A549 (cell line): Measurements from ENCODE around the gene POU4F1. TPM values are rescaled to one million over a fixed set of nuclear protein-coding genes. Genes with fewer than 3 reads are reported as not detected.

Source experiments
- ATAC-seq, 2 experiments: fragments of 200-7000 bp in 1 of 2; fragments of >200 bp in 1 of 2; cut with Nextera tagmentation in 1 of 2; cut with Tn5 transposase in 1 of 2; 3 replicates each; pipeline versions ENCODE4 v1.8.0 to v1.9.1; 2018 to 2020; ENCODE audit warnings: mild to moderate bottlenecking in 1 of 2, moderate library complexity in 1 of 2
- CTCF ChIA-PET: fragments of 300-600 bp; sonication (Branson Sonifier 250); formaldehyde crosslinking; extraction: SDS; loops from one replicate; lab custom pipeline; 2021; ENCODE audit warnings: antibody characterized with exemption, inconsistent platforms; lab: Yijun Ruan, JAX
- POLR2A ChIA-PET: fragments of 350-600 bp; formaldehyde crosslinking; extraction: SDS; loops from one replicate; lab custom pipeline; 2021; ENCODE audit warnings: antibody characterized with exemption, inconsistent platforms; lab: Yijun Ruan, JAX
- DNase-seq, 2 experiments: peaks; one replicate each; pipeline versions ENCODE4 v3.0.0 to v3.0.0-alpha.2; 2011 to 2016; ENCODE audit warnings: low read depth in 1 of 2, low spot score in 1 of 2
- FAIRE-seq: peaks from 2 replicates; lab custom pipeline; 2011; peaks lifted over from hg19 to GRCh38; lab: Jason Lieb, UNC
- H3K27ac ChIP-seq, 2 experiments: fragments of >200 bp; sonication (Bioruptor Twin); formaldehyde crosslinking; 3 replicates each; pipeline ENCODE4 v1.5.1; 2016 to 2017
- H3K4me1 ChIP-seq: fragments of >200 bp; sonication (Bioruptor Twin); formaldehyde crosslinking; 3 replicates; pipeline ENCODE4 v1.6.1; 2016
- H3K4me2 ChIP-seq: fragments of >200 bp; sonication (Bioruptor Twin); formaldehyde crosslinking; 3 replicates; pipeline ENCODE4 v1.6.1; 2016
- H3K4me3 ChIP-seq: fragments of >200 bp; sonication (Bioruptor Twin); formaldehyde crosslinking; 3 replicates; pipeline ENCODE4 v1.5.1; 2016
- H3K9me3 ChIP-seq: fragments of >200 bp; sonication (Bioruptor Twin); formaldehyde crosslinking; 3 replicates; pipeline ENCODE4 v1.6.1; 2016
- ELK1 ChIP-seq: fragments of 150-350 bp; IDR thresholded peaks from 2 replicates; pipeline ENCODE4 v1.6.1; 2014; ENCODE audit warnings: low read depth, mild to moderate bottlenecking, low read length
- EP300 ChIP-seq, 2 experiments: fragments of >200 bp; sonication (Bioruptor Twin); formaldehyde crosslinking; IDR thresholded peaks; 2 replicates in 1 of 2; 3 replicates in 1 of 2; pipeline ENCODE4 v1.6.1; 2016 to 2017
- FOSB ChIP-seq: fragments of 250-450 bp; sonication (Bioruptor Pico); IDR thresholded peaks from 2 replicates; pipeline ENCODE4 v1.5.0; 2020; ENCODE audit warnings: mild to moderate bottlenecking, moderate library complexity
- FOXS1 ChIP-seq: fragments of 250-450 bp; sonication (Bioruptor Pico); IDR thresholded peaks from 2 replicates; pipeline ENCODE4 v1.5.0; 2020; ENCODE audit warnings: mild to moderate bottlenecking, moderate library complexity
- HEYL ChIP-seq: fragments of 250-450 bp; sonication (Bioruptor Pico); IDR thresholded peaks from 2 replicates; pipeline ENCODE4 v1.8.0; 2021; ENCODE audit warnings: mild to moderate bottlenecking, moderate library complexity
- KDM5A ChIP-seq: fragments of 200-600 bp; sonication (generic); IDR thresholded peaks from 2 replicates; pipeline ENCODE4 v1.6.1; 2016; ENCODE audit warnings: antibody characterized with exemption, mild to moderate bottlenecking
- MYC ChIP-seq: IDR thresholded peaks from 2 replicates; pipeline ENCODE4 v1.6.1; 2012; ENCODE audit warnings: mild to moderate bottlenecking, inconsistent platforms, low read length, improper control_type of control experiment, borderline replicate concordance
- NFE2L2 ChIP-seq: fragments of 150-350 bp; conservative IDR thresholded peaks from 2 replicates; pipeline ENCODE4 v1.6.1; 2014; ENCODE audit warnings: low read length
- NPAS2 ChIP-seq: fragments of 250-450 bp; sonication (Bioruptor Pico); IDR thresholded peaks from 2 replicates; pipeline ENCODE4 v1.8.0; 2022; ENCODE audit warnings: mild to moderate bottlenecking, moderate library complexity, borderline replicate concordance
- NR3C1 ChIP-seq: fragments of >200 bp; sonication (Bioruptor Twin); formaldehyde crosslinking; IDR thresholded peaks from 3 replicates; pipeline ENCODE4 v1.6.1; 2017
- POLR2AphosphoS2 ChIP-seq: conservative IDR thresholded peaks from 2 replicates; pipeline ENCODE4 v1.6.1; 2012; ENCODE audit warnings: low read length, improper control_type of control experiment, inconsistent platforms
- RCOR1 ChIP-seq: fragments of 150-350 bp; IDR thresholded peaks from 2 replicates; pipeline ENCODE4 v1.6.1; 2014; ENCODE audit warnings: antibody characterized with exemption, low read length, low read depth
- SREBF2 ChIP-seq: fragments of 450-650 bp; IDR thresholded peaks from 2 replicates; pipeline ENCODE4 v1.6.1; 2014; ENCODE audit warnings: mild to moderate bottlenecking, moderate library complexity
- USF2 ChIP-seq: fragments of 450-650 bp; IDR thresholded peaks from 2 replicates; pipeline ENCODE4 v1.6.1; 2014; ENCODE audit warnings: antibody characterized with exemption
- ZC3H11A ChIP-seq: fragments of 450-650 bp; IDR thresholded peaks from 2 replicates; pipeline ENCODE4 v1.6.1; 2014; ENCODE audit warnings: antibody characterized with exemption, mild to moderate bottlenecking
- ZSCAN20 ChIP-seq: fragments of 250-450 bp; sonication (Bioruptor Pico); IDR thresholded peaks from 2 replicates; pipeline ENCODE4 v1.8.0; 2022; ENCODE audit warnings: mild to moderate bottlenecking, moderate library complexity
- WGBS: methylation state at CpG from one replicate; pipeline ENCODE4 v1.1.6; 2017; ENCODE audit errors: missing lambda C conversion rate; 5-methylcytosine and 5-hydroxymethylcytosine counted together
- polyA plus RNA-seq, 4 experiments: library from polyadenylated mRNA; depleted of rRNA in 3 of 4; stranded (reverse); fragments of >200 nt; fragmentation: RNase III in 1 of 4; extraction: RNeasy Plus Mini Kit Qiagen cat#74134 plus additional on column Dnase treatment in 1 of 4; gene quantifications; 2 replicates in 3 of 4; 3 replicates in 1 of 4; pipeline ENCODE4 v1.2.3, GENCODE V29; 2011 to 2017
- TF ChIP-seq, protein P1 (sequence below): fragments of 250-450 bp; sonication (Bioruptor Pico); IDR thresholded peaks from 2 replicates; pipeline ENCODE4 v1.5.0; 2021; ENCODE audit warnings: mild to moderate bottlenecking, moderate library complexity, borderline replicate concordance
- TF ChIP-seq, protein P2 (sequence below): fragments of >200 bp; sonication (Bioruptor Twin); formaldehyde crosslinking; IDR thresholded peaks from 2 replicates; pipeline ENCODE4 v1.6.1; 2016

POU4F1 gene
- polyA plus RNA-seq, 2 of the 4 experiments (the other 2 are of a cell fraction) = 1.2 to 1.5 TPM

DNA sequence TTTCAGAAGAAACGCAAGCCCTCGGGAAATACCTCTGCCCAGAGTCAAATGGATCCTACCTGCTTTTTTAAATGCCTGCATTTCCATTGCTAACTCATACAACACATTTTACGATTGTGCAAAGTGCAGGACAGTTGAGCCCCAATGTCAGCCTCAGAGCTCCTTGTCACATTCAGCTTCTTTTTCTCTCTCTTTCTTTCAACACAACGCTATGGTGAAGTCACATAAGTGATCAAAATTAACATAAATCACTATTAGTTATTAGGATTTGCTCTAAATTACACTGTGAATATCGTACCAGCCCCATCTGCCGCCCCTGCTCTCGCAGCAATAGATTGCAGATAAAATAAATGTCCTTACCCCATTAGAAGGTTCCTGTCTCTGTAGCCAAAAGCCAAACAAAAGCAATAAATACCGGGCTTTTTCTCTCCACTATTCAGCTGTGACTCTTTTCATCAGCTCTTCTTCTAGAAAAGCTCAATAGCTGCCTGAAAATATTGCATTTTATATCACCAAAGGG, 8.8 kb downstream of the POU4F1 start:
- no peak for ATAC-seq
- TF ChIP-seq ZSCAN20 (CRISPR knock-in tag) = no peak
- TF ChIP-seq FOSB (CRISPR knock-in tag) = no peak
- TF ChIP-seq, protein P1, sequence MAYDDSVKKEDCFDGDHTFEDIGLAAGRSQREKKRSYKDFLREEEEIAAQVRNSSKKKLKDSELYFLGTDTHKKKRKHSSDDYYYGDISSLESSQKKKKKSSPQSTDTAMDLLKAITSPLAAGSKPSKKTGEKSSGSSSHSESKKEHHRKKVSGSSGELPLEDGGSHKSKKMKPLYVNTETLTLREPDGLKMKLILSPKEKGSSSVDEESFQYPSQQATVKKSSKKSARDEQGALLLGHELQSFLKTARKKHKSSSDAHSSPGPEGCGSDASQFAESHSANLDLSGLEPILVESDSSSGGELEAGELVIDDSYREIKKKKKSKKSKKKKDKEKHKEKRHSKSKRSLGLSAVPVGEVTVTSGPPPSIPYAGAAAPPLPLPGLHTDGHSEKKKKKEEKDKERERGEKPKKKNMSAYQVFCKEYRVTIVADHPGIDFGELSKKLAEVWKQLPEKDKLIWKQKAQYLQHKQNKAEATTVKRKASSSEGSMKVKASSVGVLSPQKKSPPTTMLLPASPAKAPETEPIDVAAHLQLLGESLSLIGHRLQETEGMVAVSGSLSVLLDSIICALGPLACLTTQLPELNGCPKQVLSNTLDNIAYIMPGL (CRISPR knock-in tag) = no peak
- no peak for TF ChIP-seq KDM5A
- TF ChIP-seq MYC = no peak
- no peak for TF ChIP-seq RCOR1
- TF ChIP-seq NPAS2 = no peak
- TF ChIP-seq POLR2AphosphoS2 = no peak
- H3K27ac ChIP-seq = no peak overlapping the region
- no peak for FAIRE-seq
- no peak overlapping the region for H3K4me3 ChIP-seq
- no peaks in the 10 kb centered on the region for H3K4me1 ChIP-seq
- H3K9me3 ChIP-seq = no peaks in the 10 kb centered on the region
- WGBS = 43% methylated on average over 8 of the region's 8 CpGs
- CTCF ChIA-PET = no interaction called here
- POLR2A ChIA-PET = no interaction called here
- no peak overlapping the region for H3K4me2 ChIP-seq
- DNase-seq = no peak

DNA sequence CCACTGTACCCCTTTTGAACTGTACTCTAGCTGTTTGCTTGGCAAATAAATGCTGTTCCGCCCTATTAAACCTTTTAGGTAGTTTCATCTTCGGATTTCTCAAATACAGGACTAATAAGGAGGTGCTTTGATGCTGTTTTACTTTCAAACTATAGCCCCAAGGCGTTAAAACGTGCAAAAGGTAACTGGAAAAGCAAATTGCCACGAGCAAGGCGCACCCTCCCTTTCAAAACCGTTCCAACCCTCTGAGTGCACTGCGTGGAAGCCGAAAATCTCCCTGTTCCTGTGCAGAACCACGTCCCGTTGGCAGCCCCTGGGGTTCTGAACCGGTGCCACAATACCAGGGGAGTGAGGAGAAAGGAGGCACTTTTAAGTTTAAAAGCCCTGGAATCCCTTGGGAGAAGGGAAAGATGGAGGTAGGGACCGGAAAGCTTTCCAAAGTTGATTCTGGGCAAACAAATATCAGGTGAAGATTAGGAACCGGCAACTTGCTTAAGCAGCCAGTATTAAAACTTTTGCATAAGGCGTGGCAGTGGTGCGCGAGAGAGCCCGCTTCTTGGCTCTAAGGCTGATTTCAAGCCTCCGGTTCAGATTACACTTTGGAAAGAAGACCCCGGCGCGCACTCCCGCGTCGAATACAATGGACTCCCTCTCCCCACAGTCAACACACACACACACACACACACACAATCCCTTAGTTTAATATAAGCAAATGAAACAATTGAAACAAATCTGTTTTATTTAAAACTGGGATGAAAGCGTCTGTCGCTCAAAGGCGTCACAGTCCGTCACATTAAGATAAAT, 9.5 kb downstream of the POU4F1 start:
- WGBS = 51% methylated on average over 29 of the region's 29 CpGs
- CTCF ChIA-PET = no interaction called here
- H3K4me1 ChIP-seq = no peaks in the 10 kb centered on the region
- no peak for FAIRE-seq
- no peak overlapping the region for H3K27ac ChIP-seq
- H3K9me3 ChIP-seq = no peaks in the 10 kb centered on the region
- no peak for DNase-seq
- H3K4me2 ChIP-seq = no peak overlapping the region
- POLR2A ChIA-PET = no interaction called here
- TF ChIP-seq ZC3H11A (no peak), NR3C1 (no peak), NFE2L2 (no peak), RCOR1 (no peak)
- TF ChIP-seq, protein P2, sequence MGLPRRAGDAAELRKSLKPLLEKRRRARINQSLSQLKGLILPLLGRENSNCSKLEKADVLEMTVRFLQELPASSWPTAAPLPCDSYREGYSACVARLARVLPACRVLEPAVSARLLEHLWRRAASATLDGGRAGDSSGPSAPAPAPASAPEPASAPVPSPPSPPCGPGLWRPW = no peak
- no peak overlapping the region for H3K4me3 ChIP-seq
- ATAC-seq = no peak

GRCh38 chr13:78593129-78593528, 10.2 kb downstream of the POU4F1 start:
- TF ChIP-seq USF2 (no peak), FOXS1 (CRISPR knock-in tag) (no peak), ELK1 (no peak), EP300 (IDR thresholded peaks at IDR 0.05) (no peak), SREBF2 (no peak), HEYL (CRISPR knock-in tag) (no peak)
- TF ChIP-seq, protein P1 (CRISPR knock-in tag) = no peak
- ChIA-PET POLR2A (no interaction called here), CTCF (no interaction called here)
- Histone ChIP-seq H3K9me3 (no peaks in the 10 kb centered on the region), H3K27ac (no peak overlapping the region), H3K4me2 (no peak overlapping the region), H3K4me3 (no peak overlapping the region), H3K4me1 (no peaks in the 10 kb centered on the region)
- 23% methylated on average over 13 of the region's 13 CpGs for WGBS
- FAIRE-seq = no peak
- no peak for ATAC-seq
- no peak for DNase-seq
